HG03457 (cell line): ENCODE data around the gene HRC.
"Not testable (repeated sequence)": the region's sequence is repeated elsewhere in the genome, so short reads cannot be mapped to it uniquely, and the experiment has no call there.

Experiments
- ATAC-seq: cut with Tn5 transposase; IDR thresholded peaks from one replicate; pipeline ENCODE4 v1.9.1; 2021; ENCODE audit warnings: moderate number of reproducible peaks; ENCODE audit not compliant: unreplicated experiment

Gene HRC

DNA sequence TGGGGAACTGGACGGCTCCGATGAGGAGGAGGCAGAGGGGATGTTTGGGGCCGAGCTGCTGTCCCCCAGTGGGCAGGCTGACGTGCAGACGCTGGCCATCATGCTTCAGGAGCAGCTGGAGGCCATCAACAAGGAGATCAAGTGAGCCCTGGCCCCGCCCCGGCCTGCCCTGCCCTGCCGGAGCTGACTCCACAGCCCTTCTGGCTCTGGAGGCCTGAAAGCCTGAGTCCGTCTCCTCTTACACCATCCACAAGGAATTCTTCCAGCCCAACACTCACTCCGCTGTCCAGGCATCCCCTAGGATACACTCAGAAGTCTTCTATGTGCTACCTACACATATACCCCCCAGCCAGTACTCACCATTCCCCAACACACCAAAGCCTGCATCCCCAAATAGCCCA lies 18.4 kb downstream of the HRC start:
- no peak for ATAC-seq

- no peak for ATAC-seq
These were observed 19.5 kb downstream of the HRC start for GRCh38 chr19:49135686-49136085.

GRCh38 chr19:49133621-49134454 lies 21.4 kb downstream of the HRC start:
- no peak for ATAC-seq

GRCh38 chr19:49132974-49133609 lies 22.1 kb downstream of the HRC start:
- no peak for ATAC-seq

DNA sequence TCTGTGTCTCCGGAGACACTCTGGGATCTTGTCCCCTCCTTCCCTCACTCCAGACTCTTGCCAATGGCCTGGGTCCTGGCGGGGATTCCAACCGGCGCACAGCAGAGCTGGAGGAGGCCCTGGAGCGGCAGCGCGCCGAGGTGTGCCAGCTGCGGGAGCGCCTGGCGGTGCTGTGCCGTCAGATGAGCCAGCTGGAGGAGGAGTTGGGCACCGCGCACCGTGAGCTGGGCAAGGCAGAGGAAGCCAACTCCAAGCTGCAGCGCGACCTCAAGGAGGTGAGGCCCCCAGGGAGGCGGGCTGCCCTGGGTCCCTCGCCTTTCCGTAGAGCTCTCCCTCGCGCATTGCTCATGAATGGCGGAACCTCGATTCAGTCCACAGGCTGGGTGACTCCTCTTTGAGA lies 24.9 kb downstream of the HRC start:
- ATAC-seq: no peak

- ATAC-seq: no peak
These were observed 26.0 kb downstream of the HRC start for GRCh38 chr19:49129238-49129583.

DNA sequence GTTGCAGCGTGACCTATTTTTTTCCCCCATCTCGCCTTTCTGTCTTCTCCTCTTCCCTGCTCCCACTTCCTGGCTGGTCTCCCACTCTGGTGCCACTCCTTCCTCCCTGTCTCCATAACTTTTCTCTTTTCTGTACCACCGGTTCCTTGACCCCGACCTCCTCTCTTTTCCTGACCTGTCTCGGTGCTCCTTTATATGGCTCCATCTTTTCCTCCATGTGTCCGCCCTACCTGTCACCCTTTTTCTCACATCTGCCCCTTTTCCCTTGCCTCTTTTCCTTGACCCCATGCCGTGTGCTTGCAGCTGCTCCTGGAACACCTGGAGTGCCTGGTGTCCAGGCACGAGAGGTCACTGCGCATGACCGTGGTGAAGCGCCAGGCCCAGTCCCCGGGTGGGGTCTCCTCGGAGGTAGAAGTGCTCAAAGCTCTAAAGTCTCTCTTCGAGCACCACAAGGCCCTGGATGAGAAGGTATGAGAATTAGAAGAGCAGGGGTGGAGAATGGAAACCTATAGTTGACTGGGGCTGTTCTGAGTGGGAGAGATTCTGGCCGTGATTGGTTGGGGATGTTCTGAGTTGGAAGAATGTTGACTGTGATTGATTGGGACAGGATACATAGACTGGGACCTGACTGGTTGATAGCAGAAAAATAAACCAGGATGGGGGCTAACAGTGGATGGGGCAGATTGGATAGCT lies 26.5 kb downstream of the HRC start:
- no peak for ATAC-seq

DNA sequence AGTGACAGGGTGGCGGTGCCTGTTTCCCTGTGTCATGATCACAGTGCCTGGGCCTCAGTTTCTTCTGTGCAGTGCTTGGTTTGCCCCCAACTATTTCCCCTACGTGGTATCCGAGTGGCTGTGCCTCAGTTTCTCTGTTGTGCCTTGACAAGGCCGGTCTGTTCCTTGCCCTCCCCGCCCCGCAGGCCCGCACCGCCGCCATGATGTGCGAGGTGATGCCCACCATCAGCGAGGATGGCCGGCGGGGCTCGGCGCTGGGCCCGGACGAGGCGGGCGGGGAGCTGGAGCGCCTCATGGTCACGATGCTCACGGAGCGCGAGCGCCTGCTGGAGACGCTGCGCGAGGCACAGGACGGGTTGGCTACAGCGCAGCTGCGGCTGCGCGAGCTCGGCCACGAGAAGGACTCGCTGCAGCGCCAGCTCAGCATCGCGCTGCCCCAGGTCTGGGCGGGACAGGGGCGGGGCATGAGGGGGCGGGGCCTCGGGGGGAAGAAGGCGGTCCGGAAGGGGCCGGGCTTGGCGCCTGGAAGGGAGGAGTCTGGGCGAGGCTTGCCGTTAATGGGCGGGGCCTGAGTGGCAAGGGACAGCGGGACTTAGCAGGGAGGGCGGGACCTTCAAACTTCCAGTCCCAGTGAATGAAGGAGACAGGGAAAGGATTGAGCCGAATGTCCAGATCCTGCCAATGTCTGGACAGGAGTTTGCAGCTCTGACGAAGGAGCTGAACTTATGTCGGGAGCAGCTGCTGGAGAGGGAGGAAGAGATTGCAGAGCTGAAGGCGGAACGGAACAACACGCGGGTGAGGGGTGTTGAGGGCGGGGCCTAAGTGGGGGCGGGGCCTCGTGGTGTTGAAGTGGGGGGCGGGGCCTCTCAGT lies 27.3 kb downstream of the HRC start:
- ATAC-seq: peak; percentile 74

DNA sequence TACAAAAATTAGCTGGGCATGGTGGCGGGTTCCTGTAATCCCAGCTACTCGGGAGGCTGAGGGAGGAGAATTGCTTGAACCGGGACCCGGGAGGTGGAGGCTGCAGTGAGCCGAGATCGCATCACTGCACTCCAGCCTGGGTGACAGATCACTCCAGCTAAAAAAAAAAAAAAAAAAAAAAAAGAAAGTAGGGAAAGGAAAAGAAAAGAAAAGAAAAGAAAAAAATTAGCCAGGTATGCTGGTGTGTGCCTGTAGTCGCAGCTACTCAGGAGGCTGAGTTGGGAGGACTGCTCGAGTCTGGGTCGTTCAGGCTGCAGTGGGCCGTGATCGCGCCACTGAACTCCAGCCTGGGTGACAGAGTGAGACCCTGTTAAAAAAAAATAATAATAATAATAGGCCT lies 28.0 kb downstream of the HRC start:
- not testable (repeated sequence) for ATAC-seq

DNA sequence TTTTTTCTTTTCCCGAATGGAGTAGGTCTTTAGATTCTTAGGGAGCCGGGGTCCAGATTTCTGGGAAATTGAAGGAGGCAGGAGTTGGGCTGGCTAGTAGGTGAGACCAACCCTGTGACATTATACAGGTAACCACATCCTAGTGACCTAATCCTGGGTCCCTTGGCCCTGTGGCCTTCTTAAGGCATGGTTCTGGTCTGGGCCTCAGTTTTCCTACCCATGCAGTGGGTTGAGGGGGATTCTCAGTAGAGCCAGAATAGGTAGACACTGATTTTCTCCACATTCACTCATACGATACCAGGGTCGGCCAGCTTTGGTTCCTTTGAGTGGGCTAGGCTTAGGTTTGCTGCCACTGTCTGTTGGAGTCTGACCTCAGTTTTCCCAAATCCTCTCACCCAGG lies 28.6 kb downstream of the HRC start:
- no peak for ATAC-seq

- ATAC-seq: no peak
These were observed 30.0 kb downstream of the HRC start for GRCh38 chr19:49125025-49125731.

DNA sequence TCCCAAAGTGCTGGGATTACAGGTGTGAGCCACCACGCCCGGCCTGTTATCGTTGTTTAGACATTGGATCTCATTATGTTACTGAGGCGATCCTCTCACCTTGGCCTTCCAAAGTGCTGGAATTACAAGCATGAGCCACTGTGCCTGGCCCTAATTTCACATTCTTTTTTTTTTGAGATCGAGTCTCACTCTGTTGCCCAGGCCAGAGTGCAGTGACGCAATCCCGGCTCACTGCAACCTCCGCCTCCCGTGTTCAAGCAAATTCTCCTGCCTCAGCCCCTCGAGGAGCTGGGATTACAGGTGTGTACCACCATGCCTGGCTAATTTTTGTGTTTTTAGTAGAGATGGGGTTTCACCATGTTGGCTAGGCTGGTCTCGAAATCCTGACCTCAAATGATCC lies 31.9 kb downstream of the HRC start:
- not testable (repeated sequence) for ATAC-seq

GRCh38 chr19:49121841-49122240 lies 33.4 kb downstream of the HRC start:
- not testable (repeated sequence) for ATAC-seq

GRCh38 chr19:49120868-49121267 lies 34.3 kb downstream of the HRC start:
- no peak for ATAC-seq

GRCh38 chr19:49120325-49120683 lies 34.9 kb downstream of the HRC start:
- no peak for ATAC-seq

GRCh38 chr19:49119411-49120324 lies 35.5 kb downstream of the HRC start, which contains the start of gene PPFIA3:
PPFIA3 (plus strand) TSS chr19:49119544; CDS start chr19:49127874, 8,330 bp downstream.
- no peak for ATAC-seq

- peak; percentile 51 for ATAC-seq
These were observed 36.4 kb downstream of the HRC start, which contains the start of gene C19orf73 for GRCh38 chr19:49118565-49119410. C19orf73 (minus strand) TSS chr19:49119143; CDS start chr19:49119022, 121 bp downstream.
